BLaER1 treated with 17β-estradiol and CSF1 and Interleukin-3, amounts not matched to agents 10 nM and 100 nM (cell line): Measurements from ENCODE around the gene CEACAM19.
A peak's percentile ranks its signal among the peaks of the same experiment; 100 is the strongest.
"Not testable (repeated sequence)": the region's sequence is repeated elsewhere in the genome, so short reads cannot be mapped to it uniquely, and the experiment has no call there.

Source experiments
- H3K27ac ChIP-seq, 11 experiments: shearing (Covaris generic); formaldehyde crosslinking; 2 replicates each; pipeline ENCODE4 v1.8.1; 2022
- H3K27me3 ChIP-seq, 11 experiments: shearing (Covaris generic); formaldehyde crosslinking; 2 replicates each; pipeline ENCODE4 v1.8.1; 2022
- H3K36me3 ChIP-seq, 11 experiments: shearing (Covaris generic); formaldehyde crosslinking; 2 replicates each; pipeline ENCODE4 v1.8.1; 2022
- H3K4me1 ChIP-seq, 10 experiments: shearing (Covaris generic); formaldehyde crosslinking; 2 replicates each; pipeline ENCODE4 v1.8.1; 2022
- H3K4me2 ChIP-seq, 11 experiments: shearing (Covaris generic); formaldehyde crosslinking; 2 replicates each; pipeline ENCODE4 v1.8.1; 2022
- H3K4me3 ChIP-seq, 10 experiments: shearing (Covaris generic); formaldehyde crosslinking; 2 replicates each; pipeline ENCODE4 v1.8.1; 2022
- H3K9ac ChIP-seq, 11 experiments: shearing (Covaris generic); formaldehyde crosslinking; 2 replicates each; pipeline ENCODE4 v1.8.1; 2022
- H3K9me3 ChIP-seq, 11 experiments: shearing (Covaris generic); formaldehyde crosslinking; replicated peaks in 1 of 11; 2 replicates each; pipeline ENCODE4 v1.8.1; 2022
- H4K20me1 ChIP-seq, 11 experiments: shearing (Covaris generic); formaldehyde crosslinking; 2 replicates each; pipeline ENCODE4 v1.8.1; 2022
- Cebpa-rat ChIP-seq, 11 experiments: shearing (Covaris generic); IDR thresholded peaks; 2 replicates each; pipeline ENCODE4 v1.8.1; 2022

CEACAM19 gene

DNA sequence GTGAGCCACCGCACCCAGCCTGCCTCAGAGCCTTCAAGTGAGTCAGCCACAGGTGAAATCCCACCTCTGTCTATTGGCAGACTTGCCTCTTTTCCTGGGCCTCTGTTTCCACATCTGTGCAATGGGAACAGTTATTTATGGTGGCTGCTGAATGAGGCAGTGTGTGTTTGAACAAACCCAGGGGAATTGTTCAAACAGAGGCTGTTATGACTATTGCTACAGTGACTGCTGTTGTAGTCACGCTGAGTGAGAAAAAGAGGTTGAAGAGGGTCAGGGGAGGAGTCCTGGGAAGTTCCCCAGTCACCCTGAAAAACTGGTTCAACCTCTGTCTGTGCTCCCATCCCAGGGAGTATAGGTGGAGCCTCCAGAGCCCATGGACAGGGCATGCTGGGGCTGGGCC lies at the start of gene CEACAM19:
Gene CEACAM19, plus strand, starts transcription at position 83 of the 400 bp plus-strand sequence. CDS start 450 bp downstream, outside the sequence.
- no peaks in the 10 kb centered on the region for H3K27me3 ChIP-seq
- no peak within 1 kb of the TSS for H3K4me2 ChIP-seq
- no peak within 1 kb of the TSS for H3K9ac ChIP-seq
- no peaks in the 10 kb centered on the region for H4K20me1 ChIP-seq
- H3K4me1 ChIP-seq: peaks cover 0 to 1% (median under 1%) of the 10 kb centered on the region in 10 experiments; a peak in 6 of 20 replicates
- peaks cover 0 to 8% (median 0%) of the 10 kb centered on the region in 11 experiments; a peak in 4 of 22 replicates for H3K9me3 ChIP-seq
- no peak for TF ChIP-seq Cebpa-rat (IDR thresholded peaks at IDR 0.05)
- no peak within 1 kb of the TSS for H3K27ac ChIP-seq
- H3K36me3 ChIP-seq: no peaks in the 10 kb centered on the region
- no peak within 1 kb of the TSS for H3K4me3 ChIP-seq

- TF ChIP-seq Cebpa-rat (IDR thresholded peaks at IDR 0.05): no peak
- H3K4me1 ChIP-seq: peaks cover 0 to 27% (median 10%) of the 10 kb centered on the region in 10 experiments; a peak in 13 of 20 replicates
- H3K27ac ChIP-seq: peak overlapping the region in 5 of 11 experiments; percentile 16 to 70 (median 41); a peak in 7 of 22 replicates
- H3K4me3 ChIP-seq: no peak overlapping the region
- H3K4me2 ChIP-seq: peak overlapping the region in 6 of 11 experiments; percentile 30 to 84 (median 64); a peak in 11 of 22 replicates
- H3K9ac ChIP-seq: peak overlapping the region in 1 of 11 experiments; percentile 41; a peak in 2 of 22 replicates
- H3K27me3 ChIP-seq: no peaks in the 10 kb centered on the region
- H4K20me1 ChIP-seq: no peaks in the 10 kb centered on the region
- H3K9me3 ChIP-seq: peaks cover 0 to 12% (median 6%) of the 10 kb centered on the region in 11 experiments; a peak in 9 of 22 replicates
- no peaks in the 10 kb centered on the region for H3K36me3 ChIP-seq
Measured at GRCh38 chr19:44623080-44623479, 48.2 kb upstream of the CEACAM19 start.

DNA sequence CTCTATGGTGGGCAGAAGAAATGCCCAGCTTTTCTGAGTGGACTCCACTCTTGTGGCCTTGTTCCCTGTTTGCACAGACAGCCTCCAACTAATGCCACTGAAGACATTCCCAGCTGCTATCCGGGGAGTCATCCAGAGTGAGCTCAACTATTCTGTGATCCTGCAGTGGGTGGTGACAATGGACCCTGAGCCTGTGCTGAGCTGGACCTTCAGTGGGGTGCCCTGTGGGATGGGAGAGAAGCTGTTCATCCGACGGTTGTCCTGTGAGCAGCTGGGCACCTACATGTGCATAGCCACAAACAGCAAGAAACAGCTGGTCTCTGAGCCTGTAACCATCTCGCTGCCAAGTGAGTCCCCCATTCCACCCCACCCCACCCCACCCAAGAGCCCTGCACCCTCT lies 47.7 kb upstream of the CEACAM19 start:
- Histone ChIP-seq H4K20me1 (no peaks in the 10 kb centered on the region), H3K4me3 (no peak overlapping the region), H3K4me2 (peak overlapping the region in 6 of 11 experiments; percentile 30 to 84 (median 64); a peak in 10 of 22 replicates), H3K4me1 (peaks cover 0 to 27% (median 10%) of the 10 kb centered on the region in 10 experiments; a peak in 13 of 20 replicates), H3K9me3 (peaks cover 0 to 12% (median 6%) of the 10 kb centered on the region in 11 experiments; a peak in 9 of 22 replicates), H3K9ac (0 out of 22 replicates have a peak overlapping the region, but pooled peaks of 1 of the 11 experiments have one; percentile 41), H3K27ac (peak overlapping the region in 3 of 11 experiments; percentile 17 to 70 (median 39); a peak in 6 of 22 replicates), H3K27me3 (no peaks in the 10 kb centered on the region), H3K36me3 (no peaks in the 10 kb centered on the region)
- no peak for TF ChIP-seq Cebpa-rat (IDR thresholded peaks at IDR 0.05)

DNA sequence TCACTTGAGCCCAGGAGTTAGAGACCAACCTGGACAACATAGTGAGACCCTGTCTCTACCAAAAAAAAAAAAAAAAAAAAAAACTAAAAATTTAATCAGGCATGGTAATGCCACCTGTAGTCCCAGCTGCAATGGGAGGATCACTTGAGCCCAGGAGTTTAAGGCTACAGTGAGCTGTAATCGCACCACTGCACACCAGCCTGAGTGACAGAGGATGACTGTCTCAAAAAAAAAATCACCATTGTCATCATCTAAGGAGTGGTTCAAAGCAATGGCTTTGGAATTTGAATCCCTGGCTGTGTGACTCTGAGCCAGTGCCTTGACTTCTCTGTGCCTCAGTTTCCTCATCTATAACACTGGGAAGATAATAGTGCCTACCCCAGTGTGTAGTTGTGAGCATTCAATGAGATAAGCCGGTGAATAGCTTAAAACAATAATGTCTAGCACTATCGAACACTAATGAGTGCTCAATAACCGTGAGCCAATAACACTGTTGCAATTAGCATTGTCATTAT lies 46.4 kb upstream of the CEACAM19 start:
- Histone ChIP-seq H3K27ac (no peak overlapping the region), H3K4me3 (no peak overlapping the region), H3K4me2 (peak overlapping the region in 2 of 11 experiments; percentile 26 to 68; a peak in 3 of 22 replicates), H3K9me3 (peaks cover 0 to 12% (median 6%) of the 10 kb centered on the region in 11 experiments; a peak in 9 of 22 replicates), H3K27me3 (no peaks in the 10 kb centered on the region), H3K36me3 (no peaks in the 10 kb centered on the region), H3K9ac (no peak overlapping the region), H4K20me1 (no peaks in the 10 kb centered on the region), H3K4me1 (peaks cover 0 to 27% (median 10%) of the 10 kb centered on the region in 10 experiments; a peak in 13 of 20 replicates)
- no peak for TF ChIP-seq Cebpa-rat (IDR thresholded peaks at IDR 0.05)

DNA sequence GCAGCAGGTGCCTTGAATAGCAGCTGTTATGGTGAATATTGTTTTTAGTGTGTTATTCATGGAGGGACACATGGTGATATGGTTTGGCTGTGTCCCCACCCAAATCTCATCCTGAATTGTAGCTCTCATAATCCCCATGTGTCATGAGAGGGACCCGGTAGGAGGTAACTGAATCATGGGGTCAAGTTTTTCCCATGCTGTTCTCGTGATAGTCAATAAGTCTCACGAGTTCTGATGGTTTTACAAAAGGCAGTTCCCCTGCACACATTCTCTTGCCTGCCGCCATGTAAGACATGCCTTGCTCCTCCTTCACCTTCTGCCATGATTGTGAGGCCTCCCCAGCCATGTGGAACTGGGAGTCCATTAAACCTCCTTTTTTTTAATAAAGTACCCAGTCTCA lies 45.6 kb upstream of the CEACAM19 start:
- H3K4me3 ChIP-seq, H3K27ac ChIP-seq, H3K36me3 ChIP-seq, H4K20me1 ChIP-seq, H3K27me3 ChIP-seq, H3K9ac ChIP-seq, H3K4me2 ChIP-seq: not testable (repeated sequence)
- Histone ChIP-seq H3K4me1 (peaks cover 0 to 27% (median 10%) of the 10 kb centered on the region in 10 experiments; a peak in 13 of 20 replicates), H3K9me3 (peaks cover 0 to 15% (median 6%) of the 10 kb centered on the region in 11 experiments; a peak in 9 of 22 replicates)

- Histone ChIP-seq H3K4me2 (no peak overlapping the region), H3K27ac (no peak overlapping the region), H3K4me3 (no peak overlapping the region)
Measured at GRCh38 chr19:44626048-44626624, 45.1 kb upstream of the CEACAM19 start.

DNA sequence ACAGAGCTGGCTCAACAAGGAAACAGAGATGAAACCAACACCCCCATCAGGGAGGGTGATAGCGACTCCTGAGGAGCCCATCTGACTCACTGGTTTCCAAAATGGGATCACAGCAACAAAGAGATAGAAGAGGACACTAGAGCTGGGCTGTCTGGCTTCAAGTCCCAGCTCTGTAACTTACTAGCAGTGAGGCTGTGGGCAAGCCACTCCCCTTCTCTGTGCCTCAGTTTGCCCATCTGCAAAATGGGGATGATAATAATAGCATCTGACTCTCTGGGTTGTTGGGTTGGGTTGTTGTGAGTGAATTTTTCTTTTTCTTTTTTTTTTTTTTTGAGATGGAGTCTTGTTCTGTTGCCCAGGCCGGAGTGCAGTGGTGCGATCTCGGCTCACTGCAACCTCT lies 43.7 kb upstream of the CEACAM19 start:
- H3K27ac ChIP-seq: no peak overlapping the region
- H3K4me1 ChIP-seq: peaks cover 0 to 25% (median 10%) of the 10 kb centered on the region in 10 experiments; a peak in 13 of 20 replicates
- H3K4me3 ChIP-seq: no peak overlapping the region
- no peaks in the 10 kb centered on the region for H4K20me1 ChIP-seq
- no peaks in the 10 kb centered on the region for H3K27me3 ChIP-seq
- no peak for TF ChIP-seq Cebpa-rat (IDR thresholded peaks at IDR 0.05)
- H3K9ac ChIP-seq: no peak overlapping the region
- no peak overlapping the region for H3K4me2 ChIP-seq
- H3K36me3 ChIP-seq: no peaks in the 10 kb centered on the region
- peaks cover 0 to 16% (median 6%) of the 10 kb centered on the region in 11 experiments; a peak in 9 of 22 replicates for H3K9me3 ChIP-seq

More at GRCh38 chr19:44626048-44626624, 45.1 kb upstream of the CEACAM19 start:
- no peak overlapping the region for H3K9ac ChIP-seq
- no peaks in the 10 kb centered on the region for H3K36me3 ChIP-seq
- no peak for TF ChIP-seq Cebpa-rat (IDR thresholded peaks at IDR 0.05)
- H3K9me3 ChIP-seq: peaks cover 0 to 16% (median 6%) of the 10 kb centered on the region in 11 experiments; a peak in 9 of 22 replicates
- no peaks in the 10 kb centered on the region for H3K27me3 ChIP-seq
- H3K4me1 ChIP-seq: peaks cover 0 to 27% (median 10%) of the 10 kb centered on the region in 10 experiments; a peak in 13 of 20 replicates
- no peaks in the 10 kb centered on the region for H4K20me1 ChIP-seq

DNA sequence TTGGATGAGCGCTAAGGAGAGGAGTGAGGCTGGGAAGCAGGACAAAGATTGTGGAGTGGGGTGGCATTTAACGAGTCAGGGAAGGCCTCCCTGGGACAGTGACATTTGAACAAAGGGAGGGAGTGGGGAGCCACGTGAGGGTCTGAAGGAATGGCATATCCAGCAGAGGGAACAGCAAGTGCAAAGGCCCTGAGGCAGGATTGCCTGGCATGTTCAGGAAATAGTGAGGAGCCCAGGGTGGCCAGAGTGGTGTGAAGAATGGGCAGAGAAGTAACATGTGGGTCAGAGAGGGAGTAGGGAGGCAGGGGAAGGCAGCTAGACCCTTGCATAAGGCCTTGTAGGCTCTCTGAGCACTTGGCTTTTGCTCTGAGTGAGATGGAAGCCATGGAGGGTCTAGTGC lies 42.5 kb upstream of the CEACAM19 start:
- Histone ChIP-seq H3K27ac (no peak overlapping the region), H3K9me3 (peaks cover 0 to 16% (median 6%) of the 10 kb centered on the region in 11 experiments; a peak in 9 of 22 replicates), H3K4me2 (no peak overlapping the region), H3K36me3 (no peaks in the 10 kb centered on the region), H3K9ac (no peak overlapping the region), H4K20me1 (no peaks in the 10 kb centered on the region), H3K4me3 (no peak overlapping the region), H3K4me1 (peaks cover 0 to 19% (median 0%) of the 10 kb centered on the region in 10 experiments; a peak in 6 of 20 replicates), H3K27me3 (no peaks in the 10 kb centered on the region)
- no peak for TF ChIP-seq Cebpa-rat (IDR thresholded peaks at IDR 0.05)

- not testable (repeated sequence) for H3K36me3 ChIP-seq, H3K9ac ChIP-seq, H3K9me3 ChIP-seq, H3K27me3 ChIP-seq, H3K4me3 ChIP-seq, H3K27ac ChIP-seq, H3K4me2 ChIP-seq, H4K20me1 ChIP-seq
- peaks cover 0 to 34% (median 6%) of the 10 kb centered on the region in 10 experiments; a peak in 10 of 20 replicates for H3K4me1 ChIP-seq
Measured at GRCh38 chr19:44631611-44632010, 39.7 kb upstream of the CEACAM19 start.

GRCh38 chr19:44634058-44634457 lies 37.2 kb upstream of the CEACAM19 start:
- not testable (repeated sequence) for H3K36me3 ChIP-seq

More at GRCh38 chr19:44634058-44634457, 37.2 kb upstream of the CEACAM19 start:
- H3K9ac ChIP-seq, H3K27me3 ChIP-seq, H3K9me3 ChIP-seq, H3K4me3 ChIP-seq, H4K20me1 ChIP-seq: not testable (repeated sequence)
- H3K4me2 ChIP-seq: peak overlapping the region in 3 of 11 experiments; percentile 79 to 80 (median 79); a peak in 6 of 22 replicates
- peak overlapping the region in 1 of 11 experiments; percentile 20; a peak in 1 of 22 replicates for H3K27ac ChIP-seq
- H3K4me1 ChIP-seq: peaks cover 0 to 45% (median 6%) of the 10 kb centered on the region in 10 experiments; a peak in 10 of 20 replicates
